ENCODE measurements around the gene MRPL38.

- TF ChIP-seq CTCF (IDR thresholded peaks at IDR 0.05; ENCODE audit: insufficient read depth, low read depth, low read length) (no peak), EZH2 (IDR thresholded peaks at IDR 0.05; ENCODE audit: insufficient read depth, low read length) (no peak)
Observed at GRCh38 chr17:75873587-75874322, 30.9 kb downstream of the MRPL38 start.

Data from astrocyte (in vitro differentiated cells and primary cell).